ENCODE results near the gene ASB5.
"Not testable (repeated sequence)": the region's sequence is repeated elsewhere in the genome, so short reads cannot be mapped to it uniquely, and the experiment has no call there.

Gene ASB5

GRCh38 chr4:176291748-176292147 is 22.7 kb upstream of the ASB5 start:
- no peak for TF ChIP-seq ZFX (IDR thresholded peaks at IDR 0.05)
- TF ChIP-seq, protein P1, sequence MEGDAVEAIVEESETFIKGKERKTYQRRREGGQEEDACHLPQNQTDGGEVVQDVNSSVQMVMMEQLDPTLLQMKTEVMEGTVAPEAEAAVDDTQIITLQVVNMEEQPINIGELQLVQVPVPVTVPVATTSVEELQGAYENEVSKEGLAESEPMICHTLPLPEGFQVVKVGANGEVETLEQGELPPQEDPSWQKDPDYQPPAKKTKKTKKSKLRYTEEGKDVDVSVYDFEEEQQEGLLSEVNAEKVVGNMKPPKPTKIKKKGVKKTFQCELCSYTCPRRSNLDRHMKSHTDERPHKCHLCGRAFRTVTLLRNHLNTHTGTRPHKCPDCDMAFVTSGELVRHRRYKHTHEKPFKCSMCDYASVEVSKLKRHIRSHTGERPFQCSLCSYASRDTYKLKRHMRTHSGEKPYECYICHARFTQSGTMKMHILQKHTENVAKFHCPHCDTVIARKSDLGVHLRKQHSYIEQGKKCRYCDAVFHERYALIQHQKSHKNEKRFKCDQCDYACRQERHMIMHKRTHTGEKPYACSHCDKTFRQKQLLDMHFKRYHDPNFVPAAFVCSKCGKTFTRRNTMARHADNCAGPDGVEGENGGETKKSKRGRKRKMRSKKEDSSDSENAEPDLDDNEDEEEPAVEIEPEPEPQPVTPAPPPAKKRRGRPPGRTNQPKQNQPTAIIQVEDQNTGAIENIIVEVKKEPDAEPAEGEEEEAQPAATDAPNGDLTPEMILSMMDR (conservative IDR thresholded peaks at IDR 0.05), result no peak

DNA sequence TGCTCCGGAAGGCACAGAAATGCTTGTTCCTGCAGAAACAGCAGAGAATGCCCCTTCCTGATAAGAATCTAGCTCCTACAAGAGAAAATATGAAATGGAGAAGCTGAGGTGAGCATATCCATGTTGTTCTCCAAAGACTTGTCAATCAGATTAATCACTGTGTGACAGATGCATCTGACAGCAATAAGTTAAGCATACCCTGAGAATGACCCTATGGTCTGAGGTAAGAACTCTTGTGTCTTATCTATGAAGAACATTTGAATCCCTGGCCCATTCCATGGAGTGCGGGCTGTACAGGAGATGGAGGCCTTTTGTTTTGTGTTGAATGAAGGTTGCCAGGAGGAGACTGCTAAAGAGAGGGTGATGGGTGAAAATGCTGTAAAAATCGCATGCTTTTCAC is 21.5 kb upstream of the ASB5 start:
- H3K27ac ChIP-seq, result no peak overlapping the region
- no peak for TF ChIP-seq ZFX (IDR thresholded peaks at IDR 0.05)

More at GRCh38 chr4:176291748-176292147, 22.7 kb upstream of the ASB5 start:
- no peak overlapping the region for H3K27ac ChIP-seq

DNA sequence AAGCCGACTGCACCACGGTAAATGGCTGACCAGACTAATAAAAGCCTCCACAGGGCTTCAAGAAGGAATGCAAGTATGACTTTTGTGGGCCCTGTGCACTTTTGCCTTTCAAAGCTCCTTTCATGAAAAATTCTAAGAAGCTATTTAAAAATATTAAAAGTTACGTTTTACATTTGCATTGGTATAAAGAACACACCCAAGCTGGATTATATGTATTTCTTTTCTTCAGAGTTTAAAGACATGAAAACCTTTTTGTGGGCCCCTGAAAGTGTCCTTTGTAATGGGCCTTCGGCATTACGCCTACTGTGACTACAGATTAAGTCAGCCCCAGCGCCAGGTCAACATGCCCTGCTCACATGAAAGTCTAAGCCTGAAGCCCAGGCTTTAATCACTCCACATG is 20.5 kb upstream of the ASB5 start:
- TF ChIP-seq, protein P1 (conservative IDR thresholded peaks at IDR 0.05), result no peak
- no peak for TF ChIP-seq ZFX (IDR thresholded peaks at IDR 0.05)
- H3K27ac ChIP-seq, result no peak overlapping the region

GRCh38 chr4:176288020-176288419 is 19.0 kb upstream of the ASB5 start:
- H3K27ac ChIP-seq, result no peak overlapping the region
- no peak for TF ChIP-seq ZFX (IDR thresholded peaks at IDR 0.05)
- TF ChIP-seq, protein P1 (conservative IDR thresholded peaks at IDR 0.05), result no peak

- TF ChIP-seq ZFX (IDR thresholded peaks at IDR 0.05), result no peak
- TF ChIP-seq, protein P1 (conservative IDR thresholded peaks at IDR 0.05), result no peak
- no peak overlapping the region for H3K27ac ChIP-seq
Observed at GRCh38 chr4:176287546-176287945, 18.5 kb upstream of the ASB5 start.

DNA sequence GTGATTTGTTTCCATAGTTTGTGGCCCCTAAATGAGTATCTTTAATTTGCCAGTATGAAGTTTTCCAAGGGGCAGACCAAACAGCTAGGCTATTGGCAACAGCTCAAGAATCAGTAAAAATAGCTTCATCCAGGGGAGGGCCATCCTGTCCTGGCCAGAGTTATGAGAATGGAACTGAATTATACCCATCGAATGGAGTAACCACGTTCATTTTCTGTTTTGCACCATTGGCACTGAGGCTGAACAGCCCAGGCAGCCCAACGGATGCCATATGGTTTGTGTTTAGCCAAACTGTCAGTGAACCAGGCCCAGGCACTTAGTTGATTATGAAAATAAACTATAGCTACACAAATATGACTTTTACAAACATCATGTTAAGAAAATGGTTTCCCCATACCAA is 17.7 kb upstream of the ASB5 start:
- no peak overlapping the region for H3K27ac ChIP-seq
- TF ChIP-seq, protein P1 (conservative IDR thresholded peaks at IDR 0.05), result no peak
- TF ChIP-seq ZFX (IDR thresholded peaks at IDR 0.05), result no peak

DNA sequence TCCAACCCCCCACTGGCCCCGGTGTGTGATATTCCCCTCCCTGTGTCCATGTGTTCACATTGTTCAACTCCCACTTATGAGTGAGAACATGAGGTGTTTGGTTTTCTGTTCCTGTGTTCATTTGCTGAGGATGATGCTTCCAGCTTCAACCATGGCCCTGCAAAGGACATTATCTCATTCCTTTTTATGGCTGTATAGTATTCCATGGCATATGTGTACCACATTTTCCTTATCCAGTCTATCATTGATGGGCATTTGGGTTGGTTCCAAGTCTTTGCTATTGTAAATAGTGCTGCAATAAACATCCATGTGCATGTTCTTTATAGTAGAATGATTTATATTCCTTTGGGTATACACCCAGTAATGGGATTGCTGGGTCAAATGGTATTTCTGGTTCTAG is 10.5 kb upstream of the ASB5 start:
- H3K27ac ChIP-seq, result not testable (repeated sequence)

GRCh38 chr4:176277162-176277904 is 8.3 kb upstream of the ASB5 start:
- TF ChIP-seq, protein P1 (conservative IDR thresholded peaks at IDR 0.05), result peak; percentile 73
- no peak for TF ChIP-seq ZFX (IDR thresholded peaks at IDR 0.05)
- no peak overlapping the region for H3K27ac ChIP-seq

Measured in C4-2B (cell line).